CD4-positive, alpha-beta memory T cell (primary cell): ENCODE data around the gene ST6GALNAC3. TPM values are rescaled to one million over a fixed set of nuclear protein-coding genes. Genes with fewer than 3 reads are reported as not detected.

Experiments
- CTCF ChIA-PET: fragments of 350-600 bp; sonication (Branson Sonifier 250); formaldehyde crosslinking; loops from one replicate; lab custom pipeline; 2021; ENCODE audit warnings: inconsistent platforms; ENCODE audit not compliant: partially characterized antibody; lab: Charles Lee
- POLR2A ChIA-PET: fragments of 350-600 bp; sonication (Branson Sonifier 250); formaldehyde crosslinking; loops from one replicate; lab custom pipeline; 2021; ENCODE audit not compliant: partially characterized antibody; lab: Charles Lee
- DNase-seq, 5 donors: peaks; one replicate each; pipeline versions ENCODE4 v3.0.0 to v3.0.0-alpha.2; 2020 to 2022; ENCODE audit warnings: mixed read lengths in 1 of 5
- H3K27ac ChIP-seq: one replicate; pipeline ENCODE4 v1.7.0; 2013; ENCODE audit warnings: low read depth, low read length
- H3K27me3 ChIP-seq: 2 replicates; pipeline ENCODE4 v1.7.0; 2013; ENCODE audit warnings: mild to moderate bottlenecking, low read length, moderate library complexity; ENCODE audit not compliant: insufficient read depth
- H3K36me3 ChIP-seq: 2 replicates; pipeline ENCODE4 v1.7.0; 2013; ENCODE audit warnings: mild to moderate bottlenecking, low read length, moderate library complexity; ENCODE audit not compliant: insufficient read depth
- H3K4me1 ChIP-seq: 2 replicates; pipeline ENCODE4 v1.7.0; 2013; ENCODE audit warnings: mild to moderate bottlenecking, low read length, moderate library complexity; ENCODE audit not compliant: insufficient read depth
- H3K4me3 ChIP-seq, 2 donors: one replicate each; pipeline ENCODE4 v1.7.0; 2013; ENCODE audit warnings: low read length in 2 of 2, mild to moderate bottlenecking in 1 of 2
- H3K9me3 ChIP-seq, 2 donors: one replicate each; pipeline ENCODE4 v1.7.0; 2013; ENCODE audit warnings: low read length in 2 of 2, control low read depth in 1 of 2; ENCODE audit not compliant: control insufficient read depth in 1 of 2
- H3K27ac Mint-ChIP-seq, 7 donors: one replicate each; pipeline ENCODE4 v1.8.0; 2020 to 2021; ENCODE audit warnings: mixed read lengths in 7 of 7, mild to moderate bottlenecking in 6 of 7, inconsistent platforms in 3 of 7, moderate library complexity in 3 of 7
- H3K27me3 Mint-ChIP-seq, 2 donors: one replicate each; pipeline ENCODE4 v1.8.0; 2020 to 2021; ENCODE audit warnings: mixed read lengths in 2 of 2
- H3K36me3 Mint-ChIP-seq, 2 donors: one replicate each; pipeline ENCODE4 v1.8.0; 2020 to 2021; ENCODE audit warnings: mixed read lengths in 2 of 2, inconsistent platforms in 1 of 2, mild to moderate bottlenecking in 1 of 2
- H3K4me1 Mint-ChIP-seq, 4 donors: one replicate each; pipeline ENCODE4 v1.8.0; 2020 to 2021; ENCODE audit warnings: mixed read lengths in 4 of 4, mild to moderate bottlenecking in 1 of 4
- H3K4me3 Mint-ChIP-seq, 8 donors: one replicate each; pipeline ENCODE4 v1.8.0; 2020 to 2021; ENCODE audit warnings: mixed read lengths in 8 of 8, mild to moderate bottlenecking in 7 of 8, moderate library complexity in 6 of 8, inconsistent platforms in 3 of 8
- H3K9me3 Mint-ChIP-seq, 8 donors: one replicate each; pipeline ENCODE4 v1.8.0; 2020 to 2021; ENCODE audit warnings: mixed read lengths in 8 of 8, mild to moderate bottlenecking in 5 of 8, inconsistent platforms in 3 of 8, moderate library complexity in 1 of 8
- intact Hi-C: fragments of 100-400 bp; cut with micrococcal nuclease; formaldehyde crosslinking; loops from one replicate; pipeline ENCODE4 v1.15.1; 2023
- polyA plus RNA-seq, 2 donors: library from polyadenylated mRNA; unstranded; fragments of 300-500 nt; fragmentation: Illumina TruSeq; gene quantifications; one replicate each; pipeline ENCODE4 v1.2.3, GENCODE V29; 2021
- total RNA-seq, 2 experiments: library from RNA; stranded (reverse); gene quantifications; one replicate each; pipeline ENCODE4 v1.2.3, GENCODE V29; 2021

Gene ST6GALNAC3
- total and polyA plus RNA-seq, 4 experiments from 2014 or later = 0.47 to 1.2 (median 1.1) TPM; not detected in 1

- H3K36me3 ChIP-seq = no peaks in the 10 kb centered on the region
- H3K4me1 Mint-ChIP-seq = no peaks in the 10 kb centered on the region
- intact Hi-C loops = no loop called here
- no peaks in the 10 kb centered on the region for H3K27me3 ChIP-seq
- no peak overlapping the region for H3K27ac Mint-ChIP-seq
- H3K27ac ChIP-seq = no peak overlapping the region
- no peak overlapping the region for H3K4me3 ChIP-seq
- no peak overlapping the region for H3K4me3 Mint-ChIP-seq
- H3K27me3 Mint-ChIP-seq = peaks cover 0 to 1% of the 10 kb centered on the region in 2 donors
- ChIA-PET CTCF (no interaction called here), POLR2A (no interaction called here)
- no peaks in the 10 kb centered on the region for H3K4me1 ChIP-seq
- no peaks in the 10 kb centered on the region for H3K36me3 Mint-ChIP-seq
- no peaks in the 10 kb centered on the region for H3K9me3 Mint-ChIP-seq
- DNase-seq = no peak
- no peaks in the 10 kb centered on the region for H3K9me3 ChIP-seq
Measured at GRCh38 chr1:76572229-76572628, 497.7 kb downstream of the ST6GALNAC3 start.

GRCh38 chr1:76576876-76577524 lies 502.5 kb downstream of the ST6GALNAC3 start:
- POLR2A ChIA-PET = no interaction called here
- intact Hi-C loops = no loop called here
- H3K27ac Mint-ChIP-seq = no peak overlapping the region

GRCh38 chr1:76577525-76578185 lies 503.1 kb downstream of the ST6GALNAC3 start:
- no peaks in the 10 kb centered on the region for H3K36me3 Mint-ChIP-seq
- Histone ChIP-seq H3K9me3 (no peaks in the 10 kb centered on the region), H3K36me3 (no peaks in the 10 kb centered on the region), H3K27me3 (no peaks in the 10 kb centered on the region), H3K27ac (no peak overlapping the region), H3K4me1 (no peaks in the 10 kb centered on the region), H3K4me3 (no peak overlapping the region)
- intact Hi-C loops = no loop called here
- no peak overlapping the region for H3K27ac Mint-ChIP-seq
- no peaks in the 10 kb centered on the region for H3K4me1 Mint-ChIP-seq
- ChIA-PET POLR2A (no interaction called here), CTCF (no interaction called here)
- DNase-seq = no peak
- H3K4me3 Mint-ChIP-seq = no peak overlapping the region
- H3K9me3 Mint-ChIP-seq = no peaks in the 10 kb centered on the region
- no peaks in the 10 kb centered on the region for H3K27me3 Mint-ChIP-seq

More at GRCh38 chr1:76576876-76577524, 502.5 kb downstream of the ST6GALNAC3 start:
- no peaks in the 10 kb centered on the region for H3K27me3 ChIP-seq
- Mint-ChIP-seq H3K4me1 (no peaks in the 10 kb centered on the region), H3K36me3 (no peaks in the 10 kb centered on the region), H3K4me3 (no peak overlapping the region), H3K9me3 (no peaks in the 10 kb centered on the region), H3K27me3 (no peaks in the 10 kb centered on the region)
- H3K36me3 ChIP-seq = no peaks in the 10 kb centered on the region
- H3K4me3 ChIP-seq = no peak overlapping the region
- no peaks in the 10 kb centered on the region for H3K9me3 ChIP-seq
- no peaks in the 10 kb centered on the region for H3K4me1 ChIP-seq
- no peak for DNase-seq
- CTCF ChIA-PET = interaction anchor here (0.9 kb wide), 1 partner anchor 7 kb away, joined by 5 read pairs; no protein-coding TSS in a partner anchor
- no peak overlapping the region for H3K27ac ChIP-seq

GRCh38 chr1:76580206-76580605 lies 505.7 kb downstream of the ST6GALNAC3 start:
- no peaks in the 10 kb centered on the region for H3K4me1 Mint-ChIP-seq
- intact Hi-C loops = no loop called here
- Histone ChIP-seq H3K36me3 (no peaks in the 10 kb centered on the region), H3K4me3 (no peak overlapping the region), H3K4me1 (no peaks in the 10 kb centered on the region), H3K27ac (no peak overlapping the region), H3K9me3 (no peaks in the 10 kb centered on the region), H3K27me3 (no peaks in the 10 kb centered on the region)
- CTCF ChIA-PET = no interaction called here
- H3K36me3 Mint-ChIP-seq = no peaks in the 10 kb centered on the region
- POLR2A ChIA-PET = no interaction called here
- H3K27ac Mint-ChIP-seq = no peak overlapping the region
- no peak overlapping the region for H3K4me3 Mint-ChIP-seq
- no peak for DNase-seq
- H3K9me3 Mint-ChIP-seq = no peaks in the 10 kb centered on the region
- peaks cover 0 to 2% of the 10 kb centered on the region in 2 donors for H3K27me3 Mint-ChIP-seq

GRCh38 chr1:76581712-76582111 lies 507.2 kb downstream of the ST6GALNAC3 start:
- no peaks in the 10 kb centered on the region for H3K4me1 ChIP-seq
- H3K9me3 ChIP-seq = no peaks in the 10 kb centered on the region
- H3K27ac ChIP-seq = no peak overlapping the region
- ChIA-PET POLR2A (no interaction called here), CTCF (no interaction called here)
- no peaks in the 10 kb centered on the region for H3K27me3 ChIP-seq
- Mint-ChIP-seq H3K27ac (no peak overlapping the region), H3K4me3 (no peak overlapping the region), H3K36me3 (no peaks in the 10 kb centered on the region), H3K9me3 (no peaks in the 10 kb centered on the region), H3K27me3 (peaks cover 0 to 2% of the 10 kb centered on the region in 2 donors), H3K4me1 (no peaks in the 10 kb centered on the region)
- H3K36me3 ChIP-seq = no peaks in the 10 kb centered on the region
- no peak for DNase-seq
- H3K4me3 ChIP-seq = no peak overlapping the region
- intact Hi-C loops = no loop called here

- Mint-ChIP-seq H3K27ac (no peak overlapping the region), H3K9me3 (no peaks in the 10 kb centered on the region), H3K36me3 (no peaks in the 10 kb centered on the region), H3K4me1 (no peaks in the 10 kb centered on the region), H3K27me3 (peaks cover 0 to 4% of the 10 kb centered on the region in 2 donors), H3K4me3 (no peak overlapping the region)
- no peak for DNase-seq
- ChIA-PET CTCF (interaction anchor here (1.8 kb wide), 1 partner anchor 7 kb away, joined by 5 read pairs; no protein-coding TSS in a partner anchor), POLR2A (no interaction called here)
- intact Hi-C loops = no loop called here
- no peaks in the 10 kb centered on the region for H3K27me3 ChIP-seq
- no peaks in the 10 kb centered on the region for H3K9me3 ChIP-seq
- no peaks in the 10 kb centered on the region for H3K36me3 ChIP-seq
- no peak overlapping the region for H3K4me3 ChIP-seq
- H3K4me1 ChIP-seq = no peaks in the 10 kb centered on the region
- H3K27ac ChIP-seq = no peak overlapping the region
Measured at GRCh38 chr1:76583235-76583868, 508.8 kb downstream of the ST6GALNAC3 start.

GRCh38 chr1:76583875-76584477 lies 509.4 kb downstream of the ST6GALNAC3 start:
- no peak for DNase-seq
- Mint-ChIP-seq H3K36me3 (no peaks in the 10 kb centered on the region), H3K4me3 (no peak overlapping the region), H3K9me3 (no peaks in the 10 kb centered on the region), H3K27me3 (peaks cover 0 to 4% of the 10 kb centered on the region in 2 donors), H3K4me1 (no peaks in the 10 kb centered on the region), H3K27ac (no peak overlapping the region)
- no peaks in the 10 kb centered on the region for H3K36me3 ChIP-seq
- no peak overlapping the region for H3K27ac ChIP-seq
- no peaks in the 10 kb centered on the region for H3K9me3 ChIP-seq
- ChIA-PET POLR2A (no interaction called here), CTCF (interaction anchor here (1.8 kb wide), 1 partner anchor 8 kb away, joined by 5 read pairs; no protein-coding TSS in a partner anchor)
- no peak overlapping the region for H3K4me3 ChIP-seq
- intact Hi-C loops = no loop called here
- no peaks in the 10 kb centered on the region for H3K27me3 ChIP-seq
- H3K4me1 ChIP-seq = no peaks in the 10 kb centered on the region
